Measurements from ENCODE around the gene NCF4.

Gene NCF4

GRCh38 chr22:36887162-36887561 lies 26.4 kb downstream of the NCF4 start:
- Mint-ChIP-seq H3K9me3 (peaks cover 6% of the 10 kb centered on the region), H3K4me1 (peaks cover 7% of the 10 kb centered on the region), H3K27ac (peak overlapping the region; percentile 4), H3K4me3 (no peak overlapping the region), H3K36me3 (peaks cover 7% of the 10 kb centered on the region)
- DNase-seq (ENCODE audit: low spot score in 2 of 2) (no peak), ATAC-seq (peak; percentile 54)

- Mint-ChIP-seq H3K27ac (no peak overlapping the region), H3K9me3 (peaks cover 11% of the 10 kb centered on the region), H3K4me1 (peaks cover 7% of the 10 kb centered on the region), H3K36me3 (no peaks in the 10 kb centered on the region), H3K4me3 (no peak overlapping the region)
- DNase-seq (ENCODE audit: low spot score in 2 of 2) = no peak
- no peak for ATAC-seq
These were observed 30.8 kb downstream of the NCF4 start for GRCh38 chr22:36891646-36892045.

- no peak for DNase-seq (ENCODE audit: low spot score in 2 of 2)
These were observed 31.5 kb downstream of the NCF4 start for GRCh38 chr22:36892292-36892691.

GRCh38 chr22:36893262-36893661 lies 32.5 kb downstream of the NCF4 start:
- Mint-ChIP-seq H3K9me3 (peaks cover 11% of the 10 kb centered on the region), H3K4me1 (peaks cover 7% of the 10 kb centered on the region), H3K36me3 (no peaks in the 10 kb centered on the region), H3K4me3 (no peak overlapping the region), H3K27ac (no peak overlapping the region)
- ATAC-seq = no peak
- DNase-seq (ENCODE audit: low spot score in 2 of 2) = no peak

More at GRCh38 chr22:36892292-36892691, 31.5 kb downstream of the NCF4 start:
- Mint-ChIP-seq H3K36me3 (no peaks in the 10 kb centered on the region), H3K4me1 (peaks cover 3% of the 10 kb centered on the region), H3K27ac (no peak overlapping the region), H3K9me3 (peaks cover 11% of the 10 kb centered on the region), H3K4me3 (no peak overlapping the region)
- no peak for ATAC-seq

GRCh38 chr22:36894266-36894665 lies 33.5 kb downstream of the NCF4 start:
- peaks cover 7% of the 10 kb centered on the region for H3K4me1 Mint-ChIP-seq
- ATAC-seq (no peak), DNase-seq (ENCODE audit: low spot score in 2 of 2) (no peak)
- no peak overlapping the region for H3K4me3 Mint-ChIP-seq
- H3K27ac Mint-ChIP-seq = no peak overlapping the region
- H3K9me3 Mint-ChIP-seq = peaks cover 11% of the 10 kb centered on the region
- H3K36me3 Mint-ChIP-seq = no peaks in the 10 kb centered on the region

- H3K4me3 Mint-ChIP-seq = no peak overlapping the region
- no peak for ATAC-seq
- H3K36me3 Mint-ChIP-seq = no peaks in the 10 kb centered on the region
- DNase-seq (ENCODE audit: low spot score in 2 of 2) = no peak
- no peak overlapping the region for H3K27ac Mint-ChIP-seq
- peaks cover 32% of the 10 kb centered on the region for H3K4me1 Mint-ChIP-seq
- peaks cover 11% of the 10 kb centered on the region for H3K9me3 Mint-ChIP-seq
These were observed 36.8 kb downstream of the NCF4 start for GRCh38 chr22:36897611-36898010.

- Mint-ChIP-seq H3K36me3 (no peaks in the 10 kb centered on the region), H3K27ac (no peak overlapping the region), H3K9me3 (peaks cover 11% of the 10 kb centered on the region), H3K4me3 (no peak overlapping the region), H3K4me1 (peaks cover 35% of the 10 kb centered on the region)
- ATAC-seq = no peak
- no peak for DNase-seq (ENCODE audit: low spot score in 2 of 2)
These were observed 37.9 kb downstream of the NCF4 start for GRCh38 chr22:36898690-36899089.

GRCh38 chr22:36899498-36899897 lies 38.7 kb downstream of the NCF4 start:
- no peak for DNase-seq (ENCODE audit: low spot score in 2 of 2)
- no peak for ATAC-seq
- Mint-ChIP-seq H3K4me1 (peaks cover 35% of the 10 kb centered on the region), H3K27ac (no peak overlapping the region), H3K9me3 (peaks cover 11% of the 10 kb centered on the region), H3K4me3 (no peak overlapping the region), H3K36me3 (no peaks in the 10 kb centered on the region)

GRCh38 chr22:36900225-36900624 lies 39.4 kb downstream of the NCF4 start:
- Mint-ChIP-seq H3K4me1 (peaks cover 35% of the 10 kb centered on the region), H3K36me3 (no peaks in the 10 kb centered on the region), H3K4me3 (no peak overlapping the region), H3K27ac (peak overlapping the region; percentile 89), H3K9me3 (peaks cover 7% of the 10 kb centered on the region)
- DNase-seq (ENCODE audit: low spot score in 2 of 2) (no peak), ATAC-seq (no peak)

GRCh38 chr22:36900880-36901279 lies 40.1 kb downstream of the NCF4 start:
- Mint-ChIP-seq H3K9me3 (peaks cover 4% of the 10 kb centered on the region), H3K4me1 (peaks cover 35% of the 10 kb centered on the region), H3K4me3 (peak overlapping the region; percentile 63), H3K36me3 (no peaks in the 10 kb centered on the region), H3K27ac (peak overlapping the region; percentile 89)
- ATAC-seq (no peak), DNase-seq (ENCODE audit: low spot score in 2 of 2) (no peak)

- H3K9me3 Mint-ChIP-seq = peaks cover under 1% of the 10 kb centered on the region
- ATAC-seq (peak; percentile 91), DNase-seq (ENCODE audit: low spot score in 2 of 2) (no peak)
- H3K4me1 Mint-ChIP-seq = peaks cover 35% of the 10 kb centered on the region
- H3K36me3 Mint-ChIP-seq = no peaks in the 10 kb centered on the region
- peak overlapping the region; percentile 63 for H3K4me3 Mint-ChIP-seq
- peak overlapping the region; percentile 89 for H3K27ac Mint-ChIP-seq
These were observed 40.8 kb downstream of the NCF4 start for GRCh38 chr22:36901411-36902142.

- H3K27ac Mint-ChIP-seq = no peak overlapping the region
- no peak overlapping the region for H3K4me3 Mint-ChIP-seq
These were observed 41.5 kb downstream of the NCF4 start for GRCh38 chr22:36902143-36902926.

GRCh38 chr22:36904260-36904880 lies 43.6 kb downstream of the NCF4 start:
- H3K9me3 Mint-ChIP-seq = no peaks in the 10 kb centered on the region
- peaks cover 28% of the 10 kb centered on the region for H3K4me1 Mint-ChIP-seq
- H3K4me3 Mint-ChIP-seq = no peak overlapping the region
- ATAC-seq = no peak
- H3K27ac Mint-ChIP-seq = no peak overlapping the region
- no peak for DNase-seq (ENCODE audit: low spot score in 2 of 2)
- no peaks in the 10 kb centered on the region for H3K36me3 Mint-ChIP-seq

More at GRCh38 chr22:36902143-36902926, 41.5 kb downstream of the NCF4 start:
- peaks cover 35% of the 10 kb centered on the region for H3K4me1 Mint-ChIP-seq
- no peak for DNase-seq (ENCODE audit: low spot score in 2 of 2)
- no peak for ATAC-seq
- no peaks in the 10 kb centered on the region for H3K36me3 Mint-ChIP-seq
- H3K9me3 Mint-ChIP-seq = no peaks in the 10 kb centered on the region

GRCh38 chr22:36907253-36908195 lies 46.7 kb downstream of the NCF4 start:
- no peak overlapping the region for H3K4me3 Mint-ChIP-seq
- peaks cover 4% of the 10 kb centered on the region for H3K4me1 Mint-ChIP-seq
- no peaks in the 10 kb centered on the region for H3K36me3 Mint-ChIP-seq
- H3K27ac Mint-ChIP-seq = no peak overlapping the region
- ATAC-seq (no peak), DNase-seq (ENCODE audit: low spot score in 2 of 2) (no peak)
- H3K9me3 Mint-ChIP-seq = no peaks in the 10 kb centered on the region

- ATAC-seq (no peak), DNase-seq (ENCODE audit: low spot score in 2 of 2) (no peak)
- Mint-ChIP-seq H3K27ac (no peak overlapping the region), H3K4me3 (no peak overlapping the region), H3K36me3 (no peaks in the 10 kb centered on the region), H3K4me1 (no peaks in the 10 kb centered on the region), H3K9me3 (no peaks in the 10 kb centered on the region)
These were observed 49.7 kb downstream of the NCF4 start for GRCh38 chr22:36910461-36910860.
